HT1080 (cell line): ENCODE data around the gene MXD3. TPM values are rescaled to one million over a fixed set of nuclear protein-coding genes. Genes with fewer than 3 reads are reported as not detected.
"Not testable (repeated sequence)": the region's sequence is repeated elsewhere in the genome, so short reads cannot be mapped to it uniquely, and the experiment has no call there.

Experiments used
- DNase-seq: peaks from one replicate; pipeline ENCODE4 v3.0.0-alpha.2; 2015; ENCODE audit warnings: low read depth
- polyA plus RNA-seq, 2 experiments: library from polyadenylated mRNA; depleted of rRNA; stranded (reverse); fragments of >200 nt; gene quantifications; 2 replicates each; pipeline ENCODE4 v1.2.3, GENCODE V29; 2015
- total RNA-seq: library from RNA; depleted of rRNA; stranded (reverse); fragments of >200 nt; shearing (Covaris generic); gene quantifications from 2 replicates; pipeline ENCODE4 v1.2.3, GENCODE V29; 2014; rRNA removed

MXD3 gene, protein sequence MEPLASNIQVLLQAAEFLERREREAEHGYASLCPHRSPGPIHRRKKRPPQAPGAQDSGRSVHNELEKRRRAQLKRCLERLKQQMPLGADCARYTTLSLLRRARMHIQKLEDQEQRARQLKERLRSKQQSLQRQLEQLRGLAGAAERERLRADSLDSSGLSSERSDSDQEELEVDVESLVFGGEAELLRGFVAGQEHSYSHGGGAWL
- total RNA-seq: 22.3 and 24.6 TPM in 2 replicates
- polyA plus RNA-seq (2015; cell fraction: cytosol; rRNA removed): 25.0 and 25.6 TPM in 2 replicates
- polyA plus RNA-seq (2015; cell fraction: nucleus; rRNA removed): 48.0 and 56.3 TPM in 2 replicates

GRCh38 chr5:177311723-177312648 lies at the start of gene MXD3:
Gene MXD3 (minus strand): TSS chr5:177311898. CDS start chr5:177311830, 68 bp downstream.
- DNase-seq: peak; percentile 97

- not testable (repeated sequence) for DNase-seq
Measured at GRCh38 chr5:177360740-177361139, 49.0 kb upstream of the MXD3 start.

GRCh38 chr5:177359860-177360259 lies 48.2 kb upstream of the MXD3 start:
- DNase-seq: no peak

- no peak for DNase-seq
Measured at GRCh38 chr5:177359451-177359851, 47.8 kb upstream of the MXD3 start.

DNA sequence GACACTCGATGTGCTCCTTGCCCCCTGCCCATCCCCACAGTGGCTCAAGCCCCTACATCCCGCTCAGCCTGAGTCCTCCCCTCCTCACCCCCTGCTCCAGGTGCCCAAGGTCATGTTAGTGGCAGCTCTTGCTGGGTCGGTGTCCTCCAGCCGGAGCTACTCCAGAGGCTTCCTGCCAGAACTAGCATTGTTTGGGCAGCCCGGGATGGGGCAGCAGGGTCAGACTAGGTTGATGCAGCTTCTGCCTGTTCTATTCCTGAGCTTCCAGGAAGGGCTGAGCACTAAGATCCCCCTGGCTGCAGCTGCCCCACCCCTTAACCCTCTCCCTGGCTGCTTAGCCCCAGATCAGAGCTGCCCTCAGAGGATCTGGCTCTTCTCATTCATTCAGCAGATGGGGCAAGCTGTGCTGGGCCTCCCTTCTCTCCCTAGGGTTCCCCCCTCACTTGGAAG lies 46.7 kb upstream of the MXD3 start:
- DNase-seq: no peak

GRCh38 chr5:177357459-177358351 lies 46.0 kb upstream of the MXD3 start, which contains the start of gene RGS14:
Gene RGS14 (plus strand): TSS chr5:177357924. CDS start chr5:177358025, 101 bp downstream.
- peak; percentile 84 for DNase-seq

DNA sequence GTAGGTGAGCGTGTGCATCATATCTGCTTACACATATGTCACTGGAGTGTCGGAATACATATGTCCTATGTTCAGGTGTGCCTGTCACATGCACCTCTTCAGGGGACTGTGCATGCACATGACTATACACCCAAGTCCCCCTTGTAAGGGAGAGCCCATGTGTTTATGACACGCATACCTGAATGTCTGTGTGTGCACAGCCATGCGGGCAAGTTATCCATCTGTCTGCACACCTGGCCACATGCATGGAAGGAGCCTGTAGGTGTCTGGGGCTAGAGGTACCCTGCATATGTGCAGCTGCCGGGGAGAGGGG lies 45.4 kb upstream of the MXD3 start:
- DNase-seq: no peak

GRCh38 chr5:177356746-177357145 lies 45.0 kb upstream of the MXD3 start:
- DNase-seq: no peak

- DNase-seq: no peak
Measured at GRCh38 chr5:177355868-177356168, 44.1 kb upstream of the MXD3 start.

GRCh38 chr5:177355162-177355867 lies 43.6 kb upstream of the MXD3 start:
- DNase-seq: no peak

- DNase-seq: no peak
Measured at GRCh38 chr5:177354711-177355110, 43.0 kb upstream of the MXD3 start.

DNA sequence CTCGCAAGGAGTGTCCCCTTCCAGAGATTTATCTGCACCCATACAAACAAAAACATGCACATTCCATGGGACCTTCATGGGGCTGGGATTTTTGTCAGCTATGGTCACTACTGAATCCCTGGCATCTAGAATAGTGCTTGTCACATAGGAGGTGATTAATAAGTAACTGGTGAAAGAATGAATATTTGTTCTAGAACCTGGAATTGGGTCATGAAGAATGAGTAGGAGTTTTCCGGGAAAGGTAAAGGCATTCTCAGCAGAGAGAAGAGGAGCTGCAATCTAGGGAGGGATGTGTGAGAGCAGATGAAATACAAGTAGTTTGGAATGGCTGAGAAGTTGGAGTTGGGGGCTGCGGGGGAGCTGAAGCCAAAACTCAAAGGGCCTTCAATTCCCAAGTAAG lies 42.6 kb upstream of the MXD3 start:
- DNase-seq: no peak

DNA sequence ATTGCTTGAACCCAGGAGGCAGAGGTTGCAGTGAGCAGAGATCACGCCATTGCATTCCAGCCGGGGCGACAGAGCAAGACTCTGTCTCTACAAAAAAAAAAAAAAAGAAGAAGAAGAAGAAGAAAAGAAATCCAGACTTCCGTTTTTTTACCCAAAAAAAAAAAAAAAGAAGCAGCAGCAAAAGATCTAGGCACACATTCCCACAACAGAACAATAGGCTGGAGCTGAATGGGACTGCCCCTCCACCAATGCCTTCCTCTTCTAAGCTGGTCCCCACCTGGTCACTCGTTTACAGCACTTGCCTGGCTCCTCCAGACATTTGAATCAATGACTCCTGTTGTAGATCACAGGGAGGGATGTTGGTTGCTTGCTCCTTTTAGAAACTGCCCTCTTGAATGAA lies 41.4 kb upstream of the MXD3 start:
- no peak for DNase-seq

GRCh38 chr5:177351392-177352329 lies 40.0 kb upstream of the MXD3 start, which contains the start of gene LMAN2:
Gene LMAN2 (minus strand): TSS chr5:177351668. CDS start chr5:177351647, 21 bp downstream.
- DNase-seq: peak; percentile 96

GRCh38 chr5:177350776-177351391 lies 39.2 kb upstream of the MXD3 start:
- DNase-seq: no peak

DNA sequence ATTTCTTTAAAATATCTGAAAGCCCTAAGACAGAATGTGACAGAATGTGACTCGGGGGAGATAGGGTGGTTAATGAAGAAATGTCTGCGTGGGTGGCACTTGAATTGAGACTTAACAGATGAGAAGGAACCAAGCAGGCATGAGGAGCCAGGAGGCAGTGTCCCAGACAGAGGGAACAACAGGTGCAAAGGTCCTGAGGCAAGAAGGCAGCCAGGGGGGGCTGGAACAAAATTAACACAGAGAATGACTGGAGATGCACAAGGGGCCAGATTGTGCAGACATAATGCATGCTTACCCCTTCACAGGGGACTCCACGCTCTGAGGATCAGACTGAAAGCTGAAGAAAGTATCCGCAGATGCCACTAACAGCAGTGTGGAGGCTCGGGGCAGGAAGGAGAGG lies 38.1 kb upstream of the MXD3 start:
- no peak for DNase-seq

DNA sequence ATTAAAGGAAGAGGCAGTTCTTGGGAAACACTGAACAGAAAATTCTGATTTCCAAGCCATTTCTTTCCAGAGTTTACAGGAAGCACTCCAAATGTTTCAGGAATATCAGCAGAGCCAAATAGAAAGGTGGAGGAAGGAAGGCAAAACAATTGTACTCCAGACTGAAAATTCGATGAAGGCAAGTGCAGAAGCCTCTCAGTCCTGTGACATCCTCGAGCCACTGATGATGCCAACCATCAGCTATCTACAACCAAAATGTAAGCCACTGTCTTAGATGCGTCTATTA lies 37.6 kb upstream of the MXD3 start:
- DNase-seq: no peak

- no peak for DNase-seq
Measured at GRCh38 chr5:177347699-177348098, 36.0 kb upstream of the MXD3 start.

DNA sequence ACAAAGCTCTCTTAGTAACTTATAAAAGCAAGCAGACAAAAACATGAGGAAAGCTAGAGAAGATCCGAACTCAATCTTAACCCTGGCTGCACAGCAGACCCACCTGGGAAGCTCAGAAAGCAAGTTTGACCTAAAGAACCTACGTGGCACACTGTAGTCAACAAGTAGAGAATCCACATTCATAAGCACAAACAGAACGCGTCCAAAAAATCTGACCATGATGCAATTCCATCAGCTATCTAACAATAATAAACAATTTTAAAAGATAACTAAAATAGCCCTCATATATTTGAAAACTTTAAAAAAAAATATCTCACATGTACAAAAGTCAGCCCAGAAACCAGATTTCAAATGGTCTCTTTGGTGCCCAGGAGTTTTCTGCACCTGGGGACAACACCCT lies 35.1 kb upstream of the MXD3 start:
- no peak for DNase-seq
